ENCODE data around the gene TXLNB.

TXLNB gene

DNA sequence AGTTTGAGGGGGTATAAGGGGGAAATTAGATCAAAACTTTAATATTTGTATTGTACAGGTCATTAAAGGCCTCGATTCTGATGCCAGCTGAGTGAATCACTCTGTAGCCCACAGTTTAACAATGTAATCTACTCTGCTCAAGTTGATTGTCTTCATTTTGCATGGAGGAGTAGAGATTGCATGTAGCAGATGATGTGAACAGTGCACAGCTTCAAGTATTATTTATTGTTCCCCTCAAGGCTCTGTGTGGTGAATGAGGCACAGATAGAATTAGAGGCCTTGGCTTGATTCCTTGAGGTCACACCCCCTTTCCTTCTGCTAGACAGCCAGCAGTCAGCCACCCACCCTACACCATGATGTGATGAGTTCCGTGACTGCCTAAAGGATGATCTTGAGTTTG is 38.1 kb downstream of the TXLNB start:
- TF ChIP-seq, protein P1, sequence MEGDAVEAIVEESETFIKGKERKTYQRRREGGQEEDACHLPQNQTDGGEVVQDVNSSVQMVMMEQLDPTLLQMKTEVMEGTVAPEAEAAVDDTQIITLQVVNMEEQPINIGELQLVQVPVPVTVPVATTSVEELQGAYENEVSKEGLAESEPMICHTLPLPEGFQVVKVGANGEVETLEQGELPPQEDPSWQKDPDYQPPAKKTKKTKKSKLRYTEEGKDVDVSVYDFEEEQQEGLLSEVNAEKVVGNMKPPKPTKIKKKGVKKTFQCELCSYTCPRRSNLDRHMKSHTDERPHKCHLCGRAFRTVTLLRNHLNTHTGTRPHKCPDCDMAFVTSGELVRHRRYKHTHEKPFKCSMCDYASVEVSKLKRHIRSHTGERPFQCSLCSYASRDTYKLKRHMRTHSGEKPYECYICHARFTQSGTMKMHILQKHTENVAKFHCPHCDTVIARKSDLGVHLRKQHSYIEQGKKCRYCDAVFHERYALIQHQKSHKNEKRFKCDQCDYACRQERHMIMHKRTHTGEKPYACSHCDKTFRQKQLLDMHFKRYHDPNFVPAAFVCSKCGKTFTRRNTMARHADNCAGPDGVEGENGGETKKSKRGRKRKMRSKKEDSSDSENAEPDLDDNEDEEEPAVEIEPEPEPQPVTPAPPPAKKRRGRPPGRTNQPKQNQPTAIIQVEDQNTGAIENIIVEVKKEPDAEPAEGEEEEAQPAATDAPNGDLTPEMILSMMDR (IDR thresholded peaks at IDR 0.05; ENCODE audit: low read depth, low read length), result no peak
- DNase-seq (ENCODE audit: extremely low read depth, low read depth), result no peak

DNA sequence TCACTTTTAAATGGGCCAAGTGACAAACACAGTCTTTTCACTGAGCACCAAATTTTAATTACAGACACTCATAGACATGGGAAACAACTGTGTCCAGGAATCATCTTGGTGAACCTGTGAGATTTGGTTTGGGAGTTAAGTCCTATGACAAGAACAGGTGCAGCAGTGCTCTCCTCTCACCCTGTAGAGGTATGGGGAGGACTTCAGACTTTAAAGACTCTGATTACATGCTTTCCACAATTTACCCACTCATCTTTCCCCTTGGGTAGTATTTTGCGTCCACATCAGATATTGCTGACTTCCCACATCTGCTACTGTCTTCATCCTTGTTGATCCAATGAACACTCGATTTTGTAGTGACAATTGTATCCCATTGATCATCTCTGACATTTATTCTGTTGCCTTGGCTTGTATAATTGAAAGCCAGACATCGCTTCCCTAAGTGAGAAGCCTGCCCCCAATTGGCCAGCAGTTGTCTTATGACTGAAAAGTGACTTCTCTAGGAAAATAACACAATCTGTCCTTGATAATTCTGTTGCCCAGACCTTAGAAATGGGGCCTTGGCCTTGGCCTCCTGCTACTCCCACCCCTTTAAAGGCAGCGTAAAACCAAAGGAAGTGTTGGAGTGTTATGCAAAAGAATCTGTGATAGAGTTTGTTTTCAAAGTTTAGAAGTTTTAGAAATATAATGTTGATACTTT is 40.0 kb downstream of the TXLNB start:
- no peak for DNase-seq (ENCODE audit: extremely low read depth, low read depth)
- TF ChIP-seq, protein P1 (IDR thresholded peaks at IDR 0.05; ENCODE audit: low read depth, low read length), result no peak

DNA sequence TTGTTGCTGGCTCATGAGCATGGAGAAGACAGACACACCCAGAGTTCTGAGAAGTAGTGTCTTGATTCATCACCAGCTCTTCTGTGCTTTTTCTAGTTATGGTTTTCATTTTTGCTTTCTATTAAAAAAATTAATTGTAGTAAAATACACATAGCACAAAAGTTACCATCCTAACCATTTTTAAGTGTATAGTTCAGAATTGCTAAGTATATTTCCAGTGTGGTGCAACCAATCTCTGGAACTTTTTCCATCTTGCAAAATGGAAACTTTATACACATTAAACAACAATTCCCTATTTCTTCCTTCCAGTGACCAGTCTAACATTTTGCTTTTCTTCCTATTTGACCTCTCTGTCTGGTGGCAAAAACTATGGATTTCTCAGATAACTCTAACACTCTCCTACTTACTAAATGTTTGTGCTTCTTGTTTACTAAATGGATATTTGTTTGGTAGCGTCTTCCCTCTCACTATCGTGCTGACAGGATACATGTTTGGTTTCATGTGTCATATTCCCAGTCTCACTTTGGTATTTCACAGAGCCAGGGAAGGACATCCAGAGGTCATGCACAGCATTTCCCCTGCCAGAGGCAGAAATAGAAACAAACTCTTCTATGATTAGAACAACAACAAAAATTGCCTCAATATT is 40.6 kb downstream of the TXLNB start:
- TF ChIP-seq, protein P1 (IDR thresholded peaks at IDR 0.05; ENCODE audit: low read depth, low read length), result no peak
- DNase-seq (ENCODE audit: extremely low read depth, low read depth), result no peak

DNA sequence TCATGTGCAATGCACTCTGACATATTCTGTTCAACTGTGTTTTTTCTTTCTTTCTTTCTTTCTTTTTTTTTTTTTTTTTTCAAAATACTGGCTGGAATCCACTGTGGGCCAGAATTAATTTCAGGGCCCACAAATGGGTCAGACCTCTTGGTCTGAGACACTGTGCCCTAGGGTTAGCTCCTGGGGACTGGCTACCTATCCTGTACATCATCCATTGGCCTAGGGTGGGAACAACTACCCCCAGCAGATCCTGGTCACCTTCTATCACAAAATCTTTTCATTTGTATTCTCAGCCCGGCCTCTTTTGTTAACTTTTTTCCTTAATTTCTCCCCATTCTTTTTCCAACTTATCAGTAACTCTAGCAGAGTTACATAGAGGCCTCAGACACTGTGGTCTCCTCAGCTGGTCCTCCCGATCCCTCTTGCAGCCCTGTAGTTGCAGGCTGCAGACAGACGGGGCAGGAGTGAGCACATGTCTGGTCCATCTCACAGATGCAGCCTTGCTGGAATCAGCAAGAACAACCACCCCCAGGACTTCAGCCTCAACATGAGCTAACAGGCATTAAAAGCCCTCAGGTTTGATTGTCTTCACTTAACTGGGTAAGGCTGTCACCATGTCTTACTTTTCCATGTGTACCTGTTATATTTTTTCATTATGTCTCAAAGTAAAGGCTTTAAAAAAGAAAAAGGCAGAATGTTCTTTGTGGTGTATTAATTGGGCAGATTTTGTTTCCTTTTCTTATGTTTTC is 41.3 kb downstream of the TXLNB start:
- TF ChIP-seq, protein P1 (IDR thresholded peaks at IDR 0.05; ENCODE audit: low read depth, low read length), result peak; percentile 56
- no peak for DNase-seq (ENCODE audit: extremely low read depth, low read depth)

DNA sequence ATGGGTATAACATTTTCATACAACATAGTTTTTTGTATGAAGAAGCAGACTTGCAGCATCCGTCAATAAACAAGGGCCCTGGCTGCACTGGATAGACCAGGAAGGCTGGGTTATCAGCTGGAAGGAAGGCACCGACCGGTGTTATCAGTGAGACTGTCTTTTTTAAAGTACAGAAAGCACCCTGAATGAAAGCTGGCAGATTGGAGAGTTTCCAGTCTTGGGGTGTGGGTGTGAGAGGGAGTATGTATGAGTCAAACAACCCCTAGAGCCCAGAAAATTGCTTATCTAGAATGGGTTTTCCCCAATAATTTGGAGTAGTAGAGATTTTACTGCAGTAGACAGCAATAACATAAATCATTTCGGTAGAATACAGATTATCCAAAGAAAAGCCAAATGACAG is 42.4 kb downstream of the TXLNB start:
- DNase-seq (ENCODE audit: extremely low read depth, low read depth), result no peak
- TF ChIP-seq, protein P1 (IDR thresholded peaks at IDR 0.05; ENCODE audit: low read depth, low read length), result no peak

DNA sequence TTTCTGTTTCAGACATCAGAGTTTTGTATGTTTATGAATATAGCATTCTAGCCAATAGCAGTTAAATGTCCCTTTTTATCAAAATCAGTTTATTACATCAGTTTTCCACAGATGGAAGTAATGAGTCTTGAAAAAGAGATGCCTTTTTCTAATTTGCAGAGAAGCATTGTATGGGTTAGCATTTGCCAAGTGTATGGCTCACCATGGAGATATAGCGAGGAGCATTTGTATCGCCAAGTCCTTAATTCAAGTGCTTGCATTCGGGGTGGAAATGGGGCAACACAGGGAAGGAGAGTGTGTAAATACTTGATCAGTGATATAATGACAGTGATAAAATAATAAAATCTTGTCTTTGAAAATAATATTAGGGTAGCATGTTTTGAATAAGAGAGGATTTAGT is 42.9 kb downstream of the TXLNB start:
- TF ChIP-seq, protein P1 (IDR thresholded peaks at IDR 0.05; ENCODE audit: low read depth, low read length), result no peak
- DNase-seq (ENCODE audit: extremely low read depth, low read depth), result no peak

DNA sequence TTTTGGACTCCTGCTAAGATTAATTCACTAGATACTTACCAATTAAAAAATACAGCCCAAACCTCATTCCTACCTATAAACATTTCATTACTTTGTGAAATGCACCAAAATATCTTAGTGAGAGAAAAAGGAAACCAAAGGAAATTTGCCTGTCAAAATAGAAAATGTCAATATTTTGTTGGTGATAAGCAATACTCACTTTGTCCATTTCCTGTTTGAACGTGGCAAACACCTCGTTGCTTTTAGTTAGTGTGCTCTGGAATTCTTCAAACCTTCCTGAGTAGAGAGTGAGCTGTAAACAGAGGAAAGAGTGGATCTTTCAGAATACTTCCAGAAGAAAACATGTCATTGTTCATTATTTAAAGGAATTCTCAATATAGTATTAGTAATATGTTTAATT is 44.2 kb downstream of the TXLNB start:
- TF ChIP-seq, protein P1 (IDR thresholded peaks at IDR 0.05; ENCODE audit: low read depth, low read length), result no peak
- DNase-seq (ENCODE audit: extremely low read depth, low read depth), result no peak
